GM23338 (cell line): Measurements from ENCODE around the gene MYG1. TPM values are rescaled to one million over a fixed set of nuclear protein-coding genes. Genes with fewer than 3 reads are reported as not detected.

Experiments
- ATAC-seq: fragments of 200-7000 bp; cut with Tn5 transposase; 3 replicates; pipeline ENCODE4 v1.9.1; 2020
- DNase-seq: peaks from one replicate; pipeline ENCODE4 v3.0.0-alpha.2; 2015; ENCODE audit warnings: low spot score
- H2AFZ ChIP-seq: fragments of 200-600 bp; sonication (generic); 2 replicates; pipeline ENCODE4 v1.8.0; 2016; ENCODE audit warnings: antibody characterized with exemption, mild to moderate bottlenecking, moderate library complexity
- H3F3A ChIP-seq: fragments of 200-600 bp; sonication (generic); replicated peaks from 2 replicates; pipeline ENCODE4 v1.8.0; 2017; ENCODE audit warnings: antibody characterized with exemption, mixed run types, low read depth
- H3K27ac ChIP-seq: fragments of 200-600 bp; sonication (generic); 2 replicates; pipeline ENCODE4 v1.6.1; 2016; ENCODE audit warnings: low read depth
- H3K27me3 ChIP-seq: fragments of 200-600 bp; sonication (generic); 2 replicates; pipeline ENCODE4 v1.8.0; 2016; ENCODE audit warnings: mild to moderate bottlenecking, mixed run types, moderate library complexity; ENCODE audit not compliant: insufficient read depth
- H3K36me3 ChIP-seq: fragments of 200-600 bp; sonication (generic); 2 replicates; pipeline ENCODE4 v1.8.0; 2016; ENCODE audit warnings: mild to moderate bottlenecking; ENCODE audit not compliant: insufficient read depth
- H3K4me1 ChIP-seq: fragments of 200-600 bp; sonication (generic); 2 replicates; pipeline ENCODE4 v1.8.0; 2016; ENCODE audit warnings: mild to moderate bottlenecking, moderate library complexity; ENCODE audit not compliant: insufficient read depth
- H3K4me2 ChIP-seq: fragments of 200-600 bp; sonication (generic); 2 replicates; pipeline ENCODE4 v1.7.1; 2017; ENCODE audit warnings: mixed run types
- H3K4me3 ChIP-seq: fragments of 200-600 bp; sonication (generic); 2 replicates; pipeline ENCODE4 v1.6.1; 2016; ENCODE audit warnings: mixed run types
- H3K79me2 ChIP-seq: fragments of 200-600 bp; sonication (generic); replicated peaks from 2 replicates; pipeline ENCODE4 v1.8.0; 2017; ENCODE audit warnings: mild to moderate bottlenecking; ENCODE audit not compliant: insufficient read depth
- H3K9me2 ChIP-seq: fragments of 200-600 bp; sonication (generic); 2 replicates; pipeline ENCODE4 v1.8.0; 2017; ENCODE audit not compliant: insufficient read depth
- H4K20me1 ChIP-seq: fragments of 200-600 bp; sonication (generic); replicated peaks from 2 replicates; pipeline ENCODE4 v1.8.0; 2017; ENCODE audit warnings: mild to moderate bottlenecking; ENCODE audit not compliant: insufficient read depth
- H3K27ac Mint-ChIP-seq: 2 replicates; pipeline ENCODE4 v1.8.0; 2020; ENCODE audit warnings: inconsistent platforms, mild to moderate bottlenecking, moderate library complexity, mixed read lengths
- H3K27me3 Mint-ChIP-seq: 3 replicates; pipeline ENCODE4 v1.8.0; 2022; ENCODE audit warnings: low read depth, mild to moderate bottlenecking, moderate library complexity, mixed read lengths, inconsistent platforms; ENCODE audit not compliant: insufficient read depth, poor library complexity
- H3K36me3 Mint-ChIP-seq: 3 replicates; pipeline ENCODE4 v1.8.0; 2021; ENCODE audit warnings: low read depth, mild to moderate bottlenecking, inconsistent platforms, moderate library complexity, mixed read lengths
- H3K4me1 Mint-ChIP-seq: 3 replicates; pipeline ENCODE4 v1.8.0; 2020; ENCODE audit warnings: mild to moderate bottlenecking, inconsistent platforms, mixed read lengths
- H3K4me3 Mint-ChIP-seq: 3 replicates; pipeline ENCODE4 v1.8.0; 2021; ENCODE audit warnings: moderate library complexity, mild to moderate bottlenecking, inconsistent platforms, mixed read lengths
- H3K9me3 Mint-ChIP-seq: 3 replicates; pipeline ENCODE4 v1.8.0; 2020; ENCODE audit warnings: moderate library complexity, mild to moderate bottlenecking, inconsistent platforms, mixed read lengths
- CREB1 ChIP-seq: fragments of 250-450 bp; sonication (Bioruptor Pico); IDR thresholded peaks from 2 replicates; pipeline ENCODE4 v1.5.0; 2020; ENCODE audit warnings: low read depth, mild to moderate bottlenecking, moderate library complexity
- NANOG ChIP-seq: IDR thresholded peaks from 2 replicates; pipeline ENCODE4 v1.6.1; 2016; ENCODE audit warnings: antibody characterized with exemption, borderline replicate concordance
- POLR2AphosphoS5 ChIP-seq: IDR thresholded peaks from 2 replicates; pipeline ENCODE4 v1.6.1; 2016; ENCODE audit warnings: antibody characterized with exemption, low read depth
- STAT1 ChIP-seq: IDR thresholded peaks from one replicate; pipeline ENCODE4 v1.6.1; 2016; ENCODE audit warnings: antibody characterized with exemption; ENCODE audit not compliant: unreplicated experiment
- ZNF114 ChIP-seq: fragments of 250-450 bp; sonication (Bioruptor Pico); IDR thresholded peaks from 2 replicates; pipeline ENCODE4 v1.5.0; 2020; ENCODE audit warnings: mild to moderate bottlenecking, moderate library complexity
- ZNF331 ChIP-seq: fragments of 250-450 bp; sonication (Bioruptor Pico); IDR thresholded peaks from 2 replicates; pipeline ENCODE4 v1.5.0; 2020; ENCODE audit warnings: low read depth, mild to moderate bottlenecking, moderate library complexity
- polyA plus RNA-seq: library from polyadenylated mRNA; unstranded; fragments of >200 nt; fragmentation: Nextera tagmentation; extraction: Ambion mirVana; gene quantifications from 2 replicates; pipeline ENCODE4 v1.2.1, GENCODE V29; 2016
- total RNA-seq: library from RNA; depleted of rRNA; stranded (reverse); fragments of >200 nt; shearing (Covaris generic); gene quantifications from 2 replicates; pipeline ENCODE4 v1.2.3, GENCODE V29; 2014
- TF ChIP-seq, protein P1 (sequence below): IDR thresholded peaks from one replicate; pipeline ENCODE4 v1.6.1; 2018; ENCODE audit warnings: antibody characterized with exemption; ENCODE audit not compliant: unreplicated experiment
- TF ChIP-seq, protein P2 (sequence below): IDR thresholded peaks from 2 replicates; pipeline ENCODE4 v1.6.1; 2016; ENCODE audit warnings: antibody characterized with exemption
- TF ChIP-seq, protein P3 (sequence below): fragments of 250-450 bp; sonication (Bioruptor Pico); IDR thresholded peaks from 2 replicates; pipeline ENCODE4 v1.5.0; 2020; ENCODE audit warnings: mild to moderate bottlenecking, moderate library complexity

Gene MYG1
- total and polyA plus RNA-seq, 2 experiments from 2014 or later, result 66.5 to 94.2 TPM

DNA sequence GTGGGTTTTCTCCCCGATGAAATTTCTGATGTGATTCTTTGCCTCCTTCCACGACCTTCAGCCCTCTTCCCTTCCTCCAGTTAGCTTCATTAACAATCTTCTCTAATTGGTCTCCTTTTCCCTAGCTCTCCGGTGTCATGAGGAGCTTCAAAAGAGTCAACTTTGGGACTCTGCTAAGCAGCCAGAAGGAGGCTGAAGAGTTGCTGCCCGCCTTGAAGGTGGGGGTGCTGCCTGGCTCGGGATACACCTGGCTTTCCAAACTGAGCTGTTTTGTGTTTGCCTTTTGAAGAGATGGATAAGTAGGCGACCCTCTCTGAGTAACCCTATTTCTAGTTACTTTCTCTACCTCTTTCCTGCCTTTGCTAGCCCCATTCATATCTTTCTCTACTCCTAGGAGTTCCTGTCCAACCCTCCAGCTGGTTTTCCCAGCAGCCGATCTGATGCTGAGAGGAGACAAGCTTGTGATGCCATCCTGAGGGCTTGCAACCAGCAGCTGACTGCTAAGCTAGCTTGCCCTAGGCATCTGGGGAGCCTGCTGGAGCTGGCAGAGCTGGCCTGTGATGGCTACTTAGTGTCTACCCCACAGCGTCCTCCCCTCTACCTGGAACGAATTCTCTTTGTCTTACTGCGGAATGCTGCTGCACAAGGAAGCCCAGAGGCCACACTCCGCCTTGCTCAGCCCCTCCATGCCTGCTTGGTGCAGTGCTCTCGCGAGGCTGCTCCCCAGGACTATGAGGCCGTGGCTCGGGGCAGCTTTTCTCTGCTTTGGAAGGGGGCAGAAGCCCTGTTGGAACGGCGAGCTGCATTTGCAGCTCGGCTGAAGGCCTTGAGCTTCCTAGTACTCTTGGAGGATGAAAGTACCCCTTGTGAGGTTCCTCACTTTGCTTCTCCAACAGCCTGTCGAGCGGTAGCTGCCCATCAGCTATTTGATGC, 30.6 kb upstream of the MYG1 start:
- Histone ChIP-seq H3K36me3 (0 out of 2 replicates have a peak, but pooled peaks cover 4% of the 10 kb centered on the region), H4K20me1 (peaks cover 11% of the 10 kb centered on the region; the same call in 1 of the 2 replicates), H2AFZ (peak overlapping the region; percentile 98; the same call in 1 of the 2 replicates), H3K4me1 (peaks cover 12% of the 10 kb centered on the region), H3K9me2 (no peaks in the 10 kb centered on the region), H3K27ac (no peak overlapping the region), H3K4me2 (peak overlapping the region; percentile 97), H3K27me3 (no peaks in the 10 kb centered on the region), H3F3A (0 out of 2 replicates have a peak, but pooled peaks cover 9% of the 10 kb centered on the region), H3K79me2 (peaks cover 21% of the 10 kb centered on the region; the same call in 1 of the 2 replicates), H3K4me3 (peak overlapping the region; percentile 96)
- Mint-ChIP-seq H3K4me3 (peak overlapping the region; percentile 96), H3K36me3 (peaks cover 38% of the 10 kb centered on the region), H3K4me1 (peaks cover 29% of the 10 kb centered on the region), H3K9me3 (no peaks in the 10 kb centered on the region; the same call in 2 of the 3 replicates), H3K27me3 (peaks cover 23% of the 10 kb centered on the region), H3K27ac (peak overlapping the region; percentile 81)
- ATAC-seq (peak; percentile 33), DNase-seq (peak; percentile 24)
- TF ChIP-seq ZNF331 (no peak), STAT1 (no peak), CREB1 (CRISPR knock-in tag) (no peak), POLR2AphosphoS5 (no peak), NANOG (no peak), ZNF114 (CRISPR knock-in tag) (no peak)
- TF ChIP-seq, protein P1, sequence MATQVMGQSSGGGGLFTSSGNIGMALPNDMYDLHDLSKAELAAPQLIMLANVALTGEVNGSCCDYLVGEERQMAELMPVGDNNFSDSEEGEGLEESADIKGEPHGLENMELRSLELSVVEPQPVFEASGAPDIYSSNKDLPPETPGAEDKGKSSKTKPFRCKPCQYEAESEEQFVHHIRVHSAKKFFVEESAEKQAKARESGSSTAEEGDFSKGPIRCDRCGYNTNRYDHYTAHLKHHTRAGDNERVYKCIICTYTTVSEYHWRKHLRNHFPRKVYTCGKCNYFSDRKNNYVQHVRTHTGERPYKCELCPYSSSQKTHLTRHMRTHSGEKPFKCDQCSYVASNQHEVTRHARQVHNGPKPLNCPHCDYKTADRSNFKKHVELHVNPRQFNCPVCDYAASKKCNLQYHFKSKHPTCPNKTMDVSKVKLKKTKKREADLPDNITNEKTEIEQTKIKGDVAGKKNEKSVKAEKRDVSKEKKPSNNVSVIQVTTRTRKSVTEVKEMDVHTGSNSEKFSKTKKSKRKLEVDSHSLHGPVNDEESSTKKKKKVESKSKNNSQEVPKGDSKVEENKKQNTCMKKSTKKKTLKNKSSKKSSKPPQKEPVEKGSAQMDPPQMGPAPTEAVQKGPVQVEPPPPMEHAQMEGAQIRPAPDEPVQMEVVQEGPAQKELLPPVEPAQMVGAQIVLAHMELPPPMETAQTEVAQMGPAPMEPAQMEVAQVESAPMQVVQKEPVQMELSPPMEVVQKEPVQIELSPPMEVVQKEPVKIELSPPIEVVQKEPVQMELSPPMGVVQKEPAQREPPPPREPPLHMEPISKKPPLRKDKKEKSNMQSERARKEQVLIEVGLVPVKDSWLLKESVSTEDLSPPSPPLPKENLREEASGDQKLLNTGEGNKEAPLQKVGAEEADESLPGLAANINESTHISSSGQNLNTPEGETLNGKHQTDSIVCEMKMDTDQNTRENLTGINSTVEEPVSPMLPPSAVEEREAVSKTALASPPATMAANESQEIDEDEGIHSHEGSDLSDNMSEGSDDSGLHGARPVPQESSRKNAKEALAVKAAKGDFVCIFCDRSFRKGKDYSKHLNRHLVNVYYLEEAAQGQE, result no peak
- TF ChIP-seq, protein P2, sequence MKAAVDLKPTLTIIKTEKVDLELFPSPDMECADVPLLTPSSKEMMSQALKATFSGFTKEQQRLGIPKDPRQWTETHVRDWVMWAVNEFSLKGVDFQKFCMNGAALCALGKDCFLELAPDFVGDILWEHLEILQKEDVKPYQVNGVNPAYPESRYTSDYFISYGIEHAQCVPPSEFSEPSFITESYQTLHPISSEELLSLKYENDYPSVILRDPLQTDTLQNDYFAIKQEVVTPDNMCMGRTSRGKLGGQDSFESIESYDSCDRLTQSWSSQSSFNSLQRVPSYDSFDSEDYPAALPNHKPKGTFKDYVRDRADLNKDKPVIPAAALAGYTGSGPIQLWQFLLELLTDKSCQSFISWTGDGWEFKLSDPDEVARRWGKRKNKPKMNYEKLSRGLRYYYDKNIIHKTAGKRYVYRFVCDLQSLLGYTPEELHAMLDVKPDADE, result no peak
- TF ChIP-seq, protein P3, sequence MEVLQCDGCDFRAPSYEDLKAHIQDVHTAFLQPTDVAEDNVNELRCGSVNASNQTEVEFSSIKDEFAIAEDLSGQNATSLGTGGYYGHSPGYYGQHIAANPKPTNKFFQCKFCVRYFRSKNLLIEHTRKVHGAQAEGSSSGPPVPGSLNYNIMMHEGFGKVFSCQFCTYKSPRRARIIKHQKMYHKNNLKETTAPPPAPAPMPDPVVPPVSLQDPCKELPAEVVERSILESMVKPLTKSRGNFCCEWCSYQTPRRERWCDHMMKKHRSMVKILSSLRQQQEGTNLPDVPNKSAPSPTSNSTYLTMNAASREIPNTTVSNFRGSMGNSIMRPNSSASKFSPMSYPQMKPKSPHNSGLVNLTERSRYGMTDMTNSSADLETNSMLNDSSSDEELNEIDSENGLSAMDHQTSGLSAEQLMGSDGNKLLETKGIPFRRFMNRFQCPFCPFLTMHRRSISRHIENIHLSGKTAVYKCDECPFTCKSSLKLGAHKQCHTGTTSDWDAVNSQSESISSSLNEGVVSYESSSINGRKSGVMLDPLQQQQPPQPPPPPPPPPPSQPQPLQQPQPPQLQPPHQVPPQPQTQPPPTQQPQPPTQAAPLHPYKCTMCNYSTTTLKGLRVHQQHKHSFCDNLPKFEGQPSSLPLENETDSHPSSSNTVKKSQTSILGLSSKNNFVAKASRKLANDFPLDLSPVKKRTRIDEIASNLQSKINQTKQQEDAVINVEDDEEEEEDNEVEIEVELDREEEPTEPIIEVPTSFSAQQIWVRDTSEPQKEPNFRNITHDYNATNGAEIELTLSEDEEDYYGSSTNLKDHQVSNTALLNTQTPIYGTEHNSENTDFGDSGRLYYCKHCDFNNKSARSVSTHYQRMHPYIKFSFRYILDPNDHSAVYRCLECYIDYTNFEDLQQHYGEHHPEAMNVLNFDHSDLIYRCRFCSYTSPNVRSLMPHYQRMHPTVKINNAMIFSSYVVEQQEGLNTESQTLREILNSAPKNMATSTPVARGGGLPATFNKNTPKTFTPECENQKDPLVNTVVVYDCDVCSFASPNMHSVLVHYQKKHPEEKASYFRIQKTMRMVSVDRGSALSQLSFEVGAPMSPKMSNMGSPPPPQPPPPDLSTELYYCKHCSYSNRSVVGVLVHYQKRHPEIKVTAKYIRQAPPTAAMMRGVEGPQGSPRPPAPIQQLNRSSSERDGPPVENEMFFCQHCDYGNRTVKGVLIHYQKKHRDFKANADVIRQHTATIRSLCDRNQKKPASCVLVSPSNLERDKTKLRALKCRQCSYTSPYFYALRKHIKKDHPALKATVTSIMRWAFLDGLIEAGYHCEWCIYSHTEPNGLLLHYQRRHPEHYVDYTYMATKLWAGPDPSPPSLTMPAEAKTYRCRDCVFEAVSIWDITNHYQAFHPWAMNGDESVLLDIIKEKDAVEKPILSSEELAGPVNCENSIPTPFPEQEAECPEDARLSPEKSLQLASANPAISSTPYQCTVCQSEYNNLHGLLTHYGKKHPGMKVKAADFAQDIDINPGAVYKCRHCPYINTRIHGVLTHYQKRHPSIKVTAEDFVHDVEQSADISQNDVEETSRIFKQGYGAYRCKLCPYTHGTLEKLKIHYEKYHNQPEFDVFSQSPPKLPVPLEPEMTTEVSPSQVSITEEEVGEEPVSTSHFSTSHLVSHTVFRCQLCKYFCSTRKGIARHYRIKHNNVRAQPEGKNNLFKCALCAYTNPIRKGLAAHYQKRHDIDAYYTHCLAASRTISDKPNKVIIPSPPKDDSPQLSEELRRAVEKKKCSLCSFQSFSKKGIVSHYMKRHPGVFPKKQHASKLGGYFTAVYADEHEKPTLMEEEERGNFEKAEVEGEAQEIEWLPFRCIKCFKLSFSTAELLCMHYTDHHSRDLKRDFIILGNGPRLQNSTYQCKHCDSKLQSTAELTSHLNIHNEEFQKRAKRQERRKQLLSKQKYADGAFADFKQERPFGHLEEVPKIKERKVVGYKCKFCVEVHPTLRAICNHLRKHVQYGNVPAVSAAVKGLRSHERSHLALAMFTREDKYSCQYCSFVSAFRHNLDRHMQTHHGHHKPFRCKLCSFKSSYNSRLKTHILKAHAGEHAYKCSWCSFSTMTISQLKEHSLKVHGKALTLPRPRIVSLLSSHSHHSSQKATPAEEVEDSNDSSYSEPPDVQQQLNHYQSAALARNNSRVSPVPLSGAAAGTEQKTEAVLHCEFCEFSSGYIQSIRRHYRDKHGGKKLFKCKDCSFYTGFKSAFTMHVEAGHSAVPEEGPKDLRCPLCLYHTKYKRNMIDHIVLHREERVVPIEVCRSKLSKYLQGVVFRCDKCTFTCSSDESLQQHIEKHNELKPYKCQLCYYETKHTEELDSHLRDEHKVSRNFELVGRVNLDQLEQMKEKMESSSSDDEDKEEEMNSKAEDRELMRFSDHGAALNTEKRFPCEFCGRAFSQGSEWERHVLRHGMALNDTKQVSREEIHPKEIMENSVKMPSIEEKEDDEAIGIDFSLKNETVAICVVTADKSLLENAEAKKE (CRISPR knock-in tag), result no peak
